H9 (cell line): Measurements from ENCODE around the gene BCO1. TPM values are rescaled to one million over a fixed set of nuclear protein-coding genes. Genes with fewer than 3 reads are reported as not detected.

ENCODE experiments used
- DNase-seq: peaks from one replicate; pipeline ENCODE4 v3.0.0-alpha.2; 2017
- H2AFZ ChIP-seq: one replicate; pipeline ENCODE4 v1.6.1; 2013; ENCODE audit warnings: mild to moderate bottlenecking, low read length, control low read depth, moderate library complexity
- H2AK5ac ChIP-seq: 2 replicates; pipeline ENCODE4 v1.6.1; 2013; ENCODE audit warnings: low read length, control low read depth, mixed read lengths; ENCODE audit not compliant: insufficient read length
- H2BK120ac ChIP-seq: one replicate; pipeline ENCODE4 v1.6.1; 2013; ENCODE audit warnings: low read depth, mild to moderate bottlenecking, low read length, control low read depth, inconsistent platforms; ENCODE audit not compliant: poor library complexity, severe bottlenecking
- H2BK12ac ChIP-seq: 2 replicates; pipeline ENCODE4 v1.6.1; 2013; ENCODE audit warnings: low read length, control low read depth, mixed read lengths, low read depth; ENCODE audit not compliant: insufficient read length
- H2BK15ac ChIP-seq: 2 replicates; pipeline ENCODE4 v1.6.1; 2013; ENCODE audit warnings: low read depth, low read length, control low read depth
- H2BK20ac ChIP-seq: one replicate; pipeline ENCODE4 v1.6.1; 2013; ENCODE audit warnings: low read depth, mild to moderate bottlenecking, low read length, control low read depth, inconsistent platforms; ENCODE audit not compliant: poor library complexity, severe bottlenecking
- H2BK5ac ChIP-seq: 2 replicates; pipeline ENCODE4 v1.6.1; 2013; ENCODE audit warnings: low read length, control low read depth, mixed read lengths; ENCODE audit not compliant: insufficient read length
- H3K14ac ChIP-seq: 2 replicates; pipeline ENCODE4 v1.6.1; 2013; ENCODE audit warnings: low read length, control low read depth; ENCODE audit not compliant: insufficient read depth
- H3K18ac ChIP-seq: 2 replicates; pipeline ENCODE4 v1.6.1; 2013; ENCODE audit warnings: low read depth, mild to moderate bottlenecking, mixed read lengths, low read length, control low read depth; ENCODE audit not compliant: insufficient read length
- H3K23ac ChIP-seq: 2 replicates; pipeline ENCODE4 v1.6.1; 2013; ENCODE audit warnings: low read length, control low read depth, mixed read lengths, low read depth; ENCODE audit not compliant: insufficient read length
- H3K23me2 ChIP-seq: 2 replicates; pipeline ENCODE4 v1.6.1; 2013; ENCODE audit warnings: low read depth, mild to moderate bottlenecking, mixed read lengths, low read length, control low read depth; ENCODE audit not compliant: insufficient read length, poor library complexity, severe bottlenecking
- H3K27ac ChIP-seq: 2 replicates; pipeline ENCODE4 v1.5.1; 2013; ENCODE audit warnings: low read length, control low read depth, mixed read lengths, low read depth; ENCODE audit not compliant: insufficient read length
- H3K27me3 ChIP-seq: 2 replicates; pipeline ENCODE4 v1.6.1; 2013; ENCODE audit warnings: low read length, control low read depth, inconsistent platforms; ENCODE audit not compliant: insufficient read depth
- H3K4ac ChIP-seq: 2 replicates; pipeline ENCODE4 v1.6.1; 2013; ENCODE audit warnings: low read depth, mild to moderate bottlenecking, control low read depth, inconsistent platforms, low read length, moderate library complexity
- H3K4me1 ChIP-seq: 2 replicates; pipeline ENCODE4 v1.6.1; 2013; ENCODE audit warnings: low read length, control low read depth, inconsistent platforms; ENCODE audit not compliant: insufficient read depth
- H3K4me2 ChIP-seq: 2 replicates; pipeline ENCODE4 v1.6.1; 2013; ENCODE audit warnings: low read length, control low read depth, mixed read lengths; ENCODE audit not compliant: insufficient read length, insufficient read depth
- H3K56ac ChIP-seq: 2 replicates; pipeline ENCODE4 v1.6.1; 2013; ENCODE audit warnings: low read depth, mild to moderate bottlenecking, mixed read lengths, low read length, control low read depth; ENCODE audit not compliant: insufficient read length
- H3K79me1 ChIP-seq: 2 replicates; pipeline ENCODE4 v1.6.1; 2013; ENCODE audit warnings: low read depth, mild to moderate bottlenecking, moderate library complexity, low read length, control low read depth, inconsistent platforms; ENCODE audit not compliant: insufficient read depth, poor library complexity, severe bottlenecking
- H3K79me2 ChIP-seq: 2 replicates; pipeline ENCODE4 v1.6.1; 2013; ENCODE audit warnings: low read length, control low read depth, inconsistent platforms; ENCODE audit not compliant: insufficient read depth
- H3K9ac ChIP-seq: 2 replicates; pipeline ENCODE4 v1.6.1; 2013; ENCODE audit warnings: low read length, control low read depth, mixed read lengths; ENCODE audit not compliant: insufficient read length; ENCODE audit errors: extremely low read depth
- H3K9me3 ChIP-seq: one replicate; pipeline ENCODE4 v1.6.1; 2013; ENCODE audit warnings: low read depth, low read length, inconsistent platforms; ENCODE audit not compliant: control insufficient read depth
- H3T11ph ChIP-seq: one replicate; pipeline ENCODE4 v1.6.1; 2013; ENCODE audit warnings: mild to moderate bottlenecking, low read length, control low read depth, inconsistent platforms
- H4K20me1 ChIP-seq: one replicate; pipeline ENCODE4 v1.6.1; 2013; ENCODE audit not compliant: control insufficient read depth, insufficient read length, insufficient read depth
- H4K5ac ChIP-seq: 2 replicates; pipeline ENCODE4 v1.6.1; 2013; ENCODE audit warnings: low read depth, mild to moderate bottlenecking, mixed read lengths, low read length, control low read depth; ENCODE audit not compliant: insufficient read length
- H4K8ac ChIP-seq: replicated peaks from 2 replicates; pipeline ENCODE4 v1.6.1; 2013; ENCODE audit warnings: low read length, control low read depth, mixed read lengths, low read depth; ENCODE audit not compliant: insufficient read length
- H4K91ac ChIP-seq: 2 replicates; pipeline ENCODE4 v1.6.1; 2013; ENCODE audit warnings: low read depth, mild to moderate bottlenecking, moderate library complexity, mixed read lengths, low read length, control low read depth; ENCODE audit not compliant: insufficient read length
- H3K27ac Mint-ChIP-seq, 3 experiments: 2 replicates in 2 of 3; 3 replicates in 1 of 3; pipeline ENCODE4 v1.8.0; 2020 to 2021; ENCODE audit warnings: mixed read lengths in 3 of 3, mild to moderate bottlenecking in 1 of 3, moderate library complexity in 1 of 3
- H3K27me3 Mint-ChIP-seq: 2 replicates; pipeline ENCODE4 v1.8.0; 2021; ENCODE audit warnings: low read depth, mild to moderate bottlenecking, moderate library complexity, mixed read lengths
- H3K36me3 Mint-ChIP-seq, 3 experiments: 2 replicates in 2 of 3; 3 replicates in 1 of 3; pipeline ENCODE4 v1.8.0; 2020 to 2021; ENCODE audit warnings: low read depth in 3 of 3, mixed read lengths in 3 of 3; ENCODE audit not compliant: insufficient read depth in 1 of 3
- H3K4me1 Mint-ChIP-seq, 2 experiments: 2 replicates each; pipeline ENCODE4 v1.8.0; 2020; ENCODE audit warnings: mixed read lengths in 2 of 2
- H3K4me3 Mint-ChIP-seq, 2 experiments: 2 replicates in 1 of 2; 3 replicates in 1 of 2; pipeline ENCODE4 v1.8.0; 2020 to 2021; ENCODE audit warnings: mild to moderate bottlenecking in 2 of 2, mixed read lengths in 2 of 2, moderate library complexity in 1 of 2
- H3K9me3 Mint-ChIP-seq, 2 experiments: 2 replicates in 1 of 2; 3 replicates in 1 of 2; pipeline ENCODE4 v1.8.0; 2020; ENCODE audit warnings: mild to moderate bottlenecking in 2 of 2, mixed read lengths in 2 of 2, moderate library complexity in 1 of 2
- WGBS: extraction: QIAGEN DNeasy Blood & Tissue Kit; methylation state at CpG from one replicate; pipeline ENCODE4 v1.1.7; 2013; ENCODE audit warnings: missing lambda C conversion rate, low lambda C conversion rate, mixed read lengths; ENCODE audit not compliant: insufficient read length; ENCODE audit errors: extremely low coverage; 5-methylcytosine and 5-hydroxymethylcytosine counted together
- total RNA-seq: library from RNA; stranded (reverse); gene quantifications from 2 replicates; pipeline ENCODE4 v1.2.1, GENCODE V29; 2021
- TF ChIP-seq, protein P1 (sequence below): fragments of 200-600 bp; sonication (generic); conservative IDR thresholded peaks from 3 replicates; pipeline ENCODE4 v1.8.0; 2021; ENCODE audit warnings: antibody characterized with exemption, mild to moderate bottlenecking

The BCO1 gene
- total RNA-seq, 1 experiment from 2014 or later = not detected

DNA sequence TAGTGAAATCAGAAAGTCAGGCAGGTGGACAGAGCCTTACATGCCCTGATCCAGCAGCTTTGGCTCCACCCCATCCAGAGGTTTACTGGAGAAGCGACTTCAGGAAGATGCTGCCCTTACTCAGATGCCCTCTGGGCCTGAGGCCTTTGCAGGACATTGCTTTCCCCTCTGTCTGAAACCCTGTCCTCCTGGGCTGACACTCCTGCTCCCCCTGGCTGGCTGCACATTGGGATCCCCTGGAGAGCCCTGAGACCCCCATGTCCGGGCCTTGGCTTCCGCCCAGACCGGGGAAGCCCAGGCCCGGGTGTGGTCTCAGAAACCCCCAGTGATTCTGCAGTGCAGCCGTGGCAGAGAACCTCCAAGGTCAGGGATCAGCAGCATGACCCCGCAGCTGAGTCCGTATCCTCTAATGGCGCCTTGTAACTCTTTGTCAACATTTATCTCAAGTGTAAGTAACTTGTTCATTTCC is 36.6 kb downstream of the BCO1 start:
- Histone ChIP-seq H2BK12ac (no peak overlapping the region), H3K56ac (no peak overlapping the region), H3K9ac (no peak overlapping the region), H3K23ac (no peak overlapping the region), H4K91ac (no peak overlapping the region), H2BK120ac (no peak overlapping the region), H3K18ac (no peak overlapping the region), H3K14ac (no peak overlapping the region), H4K20me1 (no peaks in the 10 kb centered on the region), H3K27ac (no peak overlapping the region), H2BK15ac (no peak overlapping the region), H4K5ac (no peak overlapping the region), H3K4me1 (no peaks in the 10 kb centered on the region), H2AK5ac (no peak overlapping the region), H3K23me2 (no peaks in the 10 kb centered on the region), H3K9me3 (no peaks in the 10 kb centered on the region), H3K4me2 (no peak overlapping the region), H3T11ph (no peak overlapping the region), H2AFZ (no peak overlapping the region), H3K79me1 (no peaks in the 10 kb centered on the region), H2BK20ac (no peak overlapping the region), H4K8ac (no peak overlapping the region), H3K27me3 (no peaks in the 10 kb centered on the region), H3K79me2 (no peaks in the 10 kb centered on the region), H2BK5ac (no peak overlapping the region), H3K4ac (no peak overlapping the region)
- H3K9me3 Mint-ChIP-seq = no peaks in the 10 kb centered on the region
- no peaks in the 10 kb centered on the region for H3K27me3 Mint-ChIP-seq
- no peak for DNase-seq
- TF ChIP-seq, protein P1, sequence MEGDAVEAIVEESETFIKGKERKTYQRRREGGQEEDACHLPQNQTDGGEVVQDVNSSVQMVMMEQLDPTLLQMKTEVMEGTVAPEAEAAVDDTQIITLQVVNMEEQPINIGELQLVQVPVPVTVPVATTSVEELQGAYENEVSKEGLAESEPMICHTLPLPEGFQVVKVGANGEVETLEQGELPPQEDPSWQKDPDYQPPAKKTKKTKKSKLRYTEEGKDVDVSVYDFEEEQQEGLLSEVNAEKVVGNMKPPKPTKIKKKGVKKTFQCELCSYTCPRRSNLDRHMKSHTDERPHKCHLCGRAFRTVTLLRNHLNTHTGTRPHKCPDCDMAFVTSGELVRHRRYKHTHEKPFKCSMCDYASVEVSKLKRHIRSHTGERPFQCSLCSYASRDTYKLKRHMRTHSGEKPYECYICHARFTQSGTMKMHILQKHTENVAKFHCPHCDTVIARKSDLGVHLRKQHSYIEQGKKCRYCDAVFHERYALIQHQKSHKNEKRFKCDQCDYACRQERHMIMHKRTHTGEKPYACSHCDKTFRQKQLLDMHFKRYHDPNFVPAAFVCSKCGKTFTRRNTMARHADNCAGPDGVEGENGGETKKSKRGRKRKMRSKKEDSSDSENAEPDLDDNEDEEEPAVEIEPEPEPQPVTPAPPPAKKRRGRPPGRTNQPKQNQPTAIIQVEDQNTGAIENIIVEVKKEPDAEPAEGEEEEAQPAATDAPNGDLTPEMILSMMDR = no peak
- no peaks in the 10 kb centered on the region for H3K36me3 Mint-ChIP-seq
- 0 out of 7 replicates have a peak overlapping the region, but pooled peaks of 1 of the 3 experiments have one; percentile 65 for H3K27ac Mint-ChIP-seq
- no peak overlapping the region for H3K4me3 Mint-ChIP-seq
- WGBS = no CpG with 5 or more reads among the region's 9 CpGs
- H3K4me1 Mint-ChIP-seq = no peaks in the 10 kb centered on the region
